ENCODE results near the gene RAD51B. TPM values are rescaled to one million over a fixed set of nuclear protein-coding genes. Genes with fewer than 3 reads are reported as not detected.

RAD51B gene
- polyA plus RNA-seq, 1 experiment, result 6.6 TPM

DNA sequence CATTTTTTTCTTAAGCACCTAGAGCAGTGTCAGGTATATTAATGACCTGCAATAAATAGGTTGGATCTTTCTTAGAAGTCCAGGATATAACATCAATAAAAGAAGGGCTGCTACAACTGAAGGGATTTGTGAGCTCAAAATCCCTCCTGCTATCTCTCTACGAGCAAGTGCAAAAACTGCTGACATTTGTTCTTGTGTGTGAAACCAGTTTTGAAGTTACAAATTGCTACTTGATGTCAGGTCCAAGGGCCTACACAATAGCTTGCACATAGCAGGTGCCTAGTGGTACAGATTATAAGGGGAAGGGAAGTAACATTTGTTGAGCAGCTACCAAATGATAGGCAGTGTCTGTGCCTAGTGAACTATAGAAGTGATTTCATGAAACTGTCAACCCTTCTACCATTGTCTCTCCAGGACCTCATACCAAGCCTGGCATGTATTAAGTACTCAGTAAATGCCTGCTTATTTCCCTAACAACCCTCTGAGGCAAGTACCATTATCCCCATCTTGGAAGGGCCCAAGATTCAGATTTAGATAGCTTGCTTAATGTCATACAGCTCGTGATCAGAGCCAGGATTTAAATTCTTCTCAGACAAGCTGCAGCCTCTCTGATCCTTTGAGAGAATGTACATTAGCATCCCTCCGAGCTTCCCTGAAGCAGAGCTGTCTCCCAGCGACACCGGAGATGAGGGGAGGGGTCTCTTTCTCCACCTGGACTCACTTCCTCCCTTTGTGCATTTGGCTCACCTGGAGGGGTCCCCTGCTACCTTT, 673.0 kb downstream of the RAD51B start:
- Histone ChIP-seq H3K9me3 (ENCODE audit: control insufficient read depth, insufficient read depth, low read length) (no peaks in the 10 kb centered on the region), H3K27me3 (ENCODE audit: control insufficient read depth, insufficient read depth, low read length) (no peaks in the 10 kb centered on the region), H3K4me3 (ENCODE audit: low read depth, low read length) (no peak overlapping the region), H3K27ac (ENCODE audit: low read depth, low read length) (no peak overlapping the region)
- DNase-seq (ENCODE audit: low read depth, low spot score), result no peak
- CTCF ChIA-PET, result no interaction called here
- TF ChIP-seq, protein P1, sequence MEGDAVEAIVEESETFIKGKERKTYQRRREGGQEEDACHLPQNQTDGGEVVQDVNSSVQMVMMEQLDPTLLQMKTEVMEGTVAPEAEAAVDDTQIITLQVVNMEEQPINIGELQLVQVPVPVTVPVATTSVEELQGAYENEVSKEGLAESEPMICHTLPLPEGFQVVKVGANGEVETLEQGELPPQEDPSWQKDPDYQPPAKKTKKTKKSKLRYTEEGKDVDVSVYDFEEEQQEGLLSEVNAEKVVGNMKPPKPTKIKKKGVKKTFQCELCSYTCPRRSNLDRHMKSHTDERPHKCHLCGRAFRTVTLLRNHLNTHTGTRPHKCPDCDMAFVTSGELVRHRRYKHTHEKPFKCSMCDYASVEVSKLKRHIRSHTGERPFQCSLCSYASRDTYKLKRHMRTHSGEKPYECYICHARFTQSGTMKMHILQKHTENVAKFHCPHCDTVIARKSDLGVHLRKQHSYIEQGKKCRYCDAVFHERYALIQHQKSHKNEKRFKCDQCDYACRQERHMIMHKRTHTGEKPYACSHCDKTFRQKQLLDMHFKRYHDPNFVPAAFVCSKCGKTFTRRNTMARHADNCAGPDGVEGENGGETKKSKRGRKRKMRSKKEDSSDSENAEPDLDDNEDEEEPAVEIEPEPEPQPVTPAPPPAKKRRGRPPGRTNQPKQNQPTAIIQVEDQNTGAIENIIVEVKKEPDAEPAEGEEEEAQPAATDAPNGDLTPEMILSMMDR (IDR thresholded peaks at IDR 0.05; ENCODE audit: low read depth, low read length), result no peak
- POLR2A ChIA-PET, result interaction anchor here (0.7 kb wide), 1 partner anchor 45 kb away, joined by 3 read pairs; no protein-coding TSS in a partner anchor

- CTCF ChIA-PET, result no interaction called here
Measured at GRCh38 chr14:68493152-68493911, 673.8 kb downstream of the RAD51B start.

DNA sequence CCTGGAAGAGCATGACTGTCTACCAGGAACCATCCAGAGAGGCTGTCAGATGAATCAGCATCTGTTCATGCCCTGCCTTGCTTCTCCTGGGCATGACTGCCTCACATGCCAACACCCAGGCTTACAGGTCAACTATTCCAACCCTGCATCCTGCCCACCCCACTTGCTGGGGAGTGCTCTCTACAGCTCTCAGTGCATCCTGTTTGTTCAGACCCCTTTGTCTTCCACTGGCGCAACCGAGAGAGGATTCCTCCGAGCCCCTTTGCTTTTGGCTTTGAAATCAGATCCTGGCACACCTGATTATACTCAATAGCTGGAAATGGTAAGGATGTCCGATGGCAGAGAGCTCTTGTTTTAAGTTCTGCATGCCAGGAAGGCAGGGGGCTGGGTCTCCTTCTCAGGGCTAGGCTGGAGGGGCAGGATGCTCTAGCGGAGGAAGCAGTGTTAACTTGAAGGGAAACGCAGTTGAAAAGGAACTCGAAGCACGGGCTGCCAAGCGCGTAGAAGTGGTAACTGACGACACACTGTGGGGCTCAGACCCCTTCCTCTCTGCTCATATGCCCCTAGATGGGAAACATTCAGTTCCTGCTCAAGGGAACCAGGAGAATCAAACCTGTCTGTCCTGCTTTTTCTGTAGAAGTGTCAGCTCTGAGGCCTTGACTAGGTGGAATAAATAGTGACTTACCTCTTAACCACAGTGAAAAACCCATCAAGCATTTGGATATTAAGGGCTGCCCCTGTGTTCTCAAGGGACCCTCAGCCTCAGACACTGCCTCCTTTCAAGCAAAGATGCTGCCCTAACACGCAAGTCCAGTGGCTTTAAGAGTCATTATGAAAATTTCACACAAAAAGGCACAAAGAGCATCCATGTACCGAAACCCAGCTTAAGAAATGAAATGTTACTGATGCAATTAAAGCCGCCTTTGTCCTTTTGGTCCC, 675.8 kb downstream of the RAD51B start:
- no peak overlapping the region for H3K4me3 ChIP-seq (ENCODE audit: low read depth, low read length)
- ChIA-PET CTCF (no interaction called here), POLR2A (no interaction called here)
- H3K27me3 ChIP-seq (ENCODE audit: control insufficient read depth, insufficient read depth, low read length), result no peaks in the 10 kb centered on the region
- H3K9me3 ChIP-seq (ENCODE audit: control insufficient read depth, insufficient read depth, low read length), result no peaks in the 10 kb centered on the region
- TF ChIP-seq, protein P1 (IDR thresholded peaks at IDR 0.05; ENCODE audit: low read depth, low read length), result no peak
- no peak overlapping the region for H3K27ac ChIP-seq (ENCODE audit: low read depth, low read length)
- DNase-seq (ENCODE audit: low read depth, low spot score), result no peak

More at GRCh38 chr14:68493152-68493911, 673.8 kb downstream of the RAD51B start:
- TF ChIP-seq, protein P1 (IDR thresholded peaks at IDR 0.05; ENCODE audit: low read depth, low read length), result no peak
- H3K27ac ChIP-seq (ENCODE audit: low read depth, low read length), result no peak overlapping the region
- no peak for DNase-seq (ENCODE audit: low read depth, low spot score)
- H3K27me3 ChIP-seq (ENCODE audit: control insufficient read depth, insufficient read depth, low read length), result no peaks in the 10 kb centered on the region
- H3K4me3 ChIP-seq (ENCODE audit: low read depth, low read length), result no peak overlapping the region
- no peaks in the 10 kb centered on the region for H3K9me3 ChIP-seq (ENCODE audit: control insufficient read depth, insufficient read depth, low read length)
- POLR2A ChIA-PET, result interaction anchor here (0.7 kb wide), 1 partner anchor 45 kb away, joined by 3 read pairs; no protein-coding TSS in a partner anchor

GRCh38 chr14:68497011-68497410, 677.4 kb downstream of the RAD51B start:
- ChIA-PET POLR2A (no interaction called here), CTCF (no interaction called here)
- Histone ChIP-seq H3K27ac (ENCODE audit: low read depth, low read length) (no peak overlapping the region), H3K9me3 (ENCODE audit: control insufficient read depth, insufficient read depth, low read length) (no peaks in the 10 kb centered on the region), H3K4me3 (ENCODE audit: low read depth, low read length) (no peak overlapping the region), H3K27me3 (ENCODE audit: control insufficient read depth, insufficient read depth, low read length) (no peaks in the 10 kb centered on the region)
- TF ChIP-seq, protein P1 (IDR thresholded peaks at IDR 0.05; ENCODE audit: low read depth, low read length), result no peak
- DNase-seq (ENCODE audit: low read depth, low spot score), result no peak

Measured in AG04450 (cell line).